NCI-H2227 treated with DMSO at 0.1 percent for 48 hours (cell line): ENCODE results near the gene SLC22A16.

Experiments used
- DNase-seq: peaks from one replicate; lab custom pipeline; 2025; lab: John Stamatoyannopoulos, UW

Gene SLC22A16

GRCh38 chr6:110447761-110448160, 28.7 kb downstream of the SLC22A16 start:
- DNase-seq, result no peak

GRCh38 chr6:110446405-110446804, 30.0 kb downstream of the SLC22A16 start:
- no peak for DNase-seq

- no peak for DNase-seq
Observed at GRCh38 chr6:110440026-110440425, 36.4 kb downstream of the SLC22A16 start.

GRCh38 chr6:110439356-110439755, 37.1 kb downstream of the SLC22A16 start:
- DNase-seq, result no peak

- no peak for DNase-seq
Observed at GRCh38 chr6:110434961-110435602, 41.3 kb downstream of the SLC22A16 start.

GRCh38 chr6:110432285-110432900, 44.0 kb downstream of the SLC22A16 start:
- DNase-seq, result no peak

- no peak for DNase-seq
Observed at GRCh38 chr6:110430741-110431140, 45.7 kb downstream of the SLC22A16 start.

- DNase-seq, result no peak
Observed at GRCh38 chr6:110430236-110430635, 46.2 kb downstream of the SLC22A16 start.

GRCh38 chr6:110428153-110428552, 48.3 kb downstream of the SLC22A16 start:
- DNase-seq, result no peak

GRCh38 chr6:110425816-110426215, 50.6 kb downstream of the SLC22A16 start:
- no peak for DNase-seq

- DNase-seq, result no peak
Observed at GRCh38 chr6:110422444-110422822, 54.0 kb downstream of the SLC22A16 start.

- no peak for DNase-seq
Observed at GRCh38 chr6:110421749-110422443, 54.5 kb downstream of the SLC22A16 start.

GRCh38 chr6:110419028-110419739, 57.2 kb downstream of the SLC22A16 start:
- DNase-seq, result no peak

- no peak for DNase-seq
Observed at GRCh38 chr6:110418594-110418993, 57.8 kb downstream of the SLC22A16 start.

- no peak for DNase-seq
Observed at GRCh38 chr6:110415086-110415916, 61.1 kb downstream of the SLC22A16 start, which contains the start of gene DDO. DDO (minus strand) TSS chr6:110415575; CDS start chr6:110413462, 2,113 bp downstream.

- DNase-seq, result no peak
Observed at GRCh38 chr6:110414669-110415068, 61.7 kb downstream of the SLC22A16 start.

GRCh38 chr6:110412360-110412759, 64.1 kb downstream of the SLC22A16 start:
- DNase-seq, result no peak

- no peak for DNase-seq
Observed at GRCh38 chr6:110410511-110410910, 65.9 kb downstream of the SLC22A16 start.

GRCh38 chr6:110409794-110410193, 66.6 kb downstream of the SLC22A16 start:
- DNase-seq, result no peak

GRCh38 chr6:110408901-110409300, 67.5 kb downstream of the SLC22A16 start:
- DNase-seq, result no peak

- no peak for DNase-seq
Observed at GRCh38 chr6:110404607-110405006, 71.8 kb downstream of the SLC22A16 start.
